Caki2 (cell line): ENCODE results near the gene TSC2. TPM values are rescaled to one million over a fixed set of nuclear protein-coding genes. Genes with fewer than 3 reads are reported as not detected.
A peak's percentile ranks its signal among the peaks of the same experiment; 100 is the strongest.
"Not testable (repeated sequence)": the region's sequence is repeated elsewhere in the genome, so short reads cannot be mapped to it uniquely, and the experiment has no call there.

Experiments
- DNase-seq: peaks from one replicate; pipeline ENCODE4 v3.0.0-alpha.2; 2015; ENCODE audit warnings: low read depth
- in situ Hi-C: cut with HindIII; loops from 2 replicates; pipeline ENCODE4 v1.10.0; 2016; ENCODE audit warnings: low sequenced_read_pairs, low pct_unique_long_range_greater_than_20kb, mixed read lengths
- total RNA-seq: library from RNA; depleted of rRNA; stranded (reverse); fragments of >200 nt; shearing (Covaris generic); gene quantifications from 2 replicates; pipeline ENCODE4 v1.2.3, GENCODE V29; 2014; ENCODE audit warnings: low replicate concordance

The TSC2 gene
- total RNA-seq, 1 experiment from 2014 or later: 31.5 TPM

DNA sequence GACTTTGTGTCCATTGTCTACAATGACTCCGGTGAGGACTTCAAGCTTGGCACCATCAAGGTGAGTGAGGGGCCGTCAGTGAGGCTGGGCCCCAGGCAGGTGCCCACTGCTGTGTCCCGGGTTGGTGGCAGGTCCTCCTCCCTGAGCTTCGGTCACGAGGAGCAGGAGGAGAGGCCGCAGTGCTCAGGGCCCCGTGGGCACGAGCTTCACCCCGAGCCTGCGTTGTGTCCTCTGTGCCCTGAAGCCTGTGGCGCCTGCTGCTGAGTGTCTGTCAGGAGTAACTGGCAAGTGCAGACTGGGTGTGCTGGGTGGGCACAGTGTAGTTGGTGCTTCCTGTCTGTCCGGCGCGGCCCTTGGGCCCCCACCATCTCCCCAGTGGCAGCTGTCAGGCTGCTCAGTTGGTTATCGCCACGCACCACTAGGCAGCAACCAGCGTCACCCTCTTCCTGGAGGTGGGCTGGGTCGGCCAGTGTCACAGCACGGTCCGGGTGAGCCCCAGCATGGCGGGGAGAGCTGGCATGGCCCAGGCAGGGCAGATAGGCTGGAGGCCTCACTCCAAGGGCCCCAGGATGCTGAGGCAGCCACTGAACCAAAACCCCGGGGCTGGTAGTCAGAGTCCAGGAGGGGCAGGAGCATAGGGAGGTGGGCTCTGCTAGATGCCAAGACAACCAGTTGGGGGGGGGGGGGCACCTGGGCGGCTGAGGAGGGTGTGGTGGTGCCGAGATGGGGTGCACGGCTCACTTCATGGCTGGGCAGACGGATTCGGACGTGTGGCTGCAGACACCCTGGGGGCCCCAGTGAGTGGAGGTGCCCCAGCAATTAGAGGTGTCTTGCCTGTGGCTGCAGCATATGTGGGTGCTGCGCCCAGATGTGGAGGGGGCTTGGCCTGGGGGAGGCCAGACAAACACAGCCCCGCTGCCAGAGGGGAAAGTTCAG is 39.3 kb downstream of the TSC2 start:
- no peak for DNase-seq
- in situ Hi-C loops: no loop called here

DNA sequence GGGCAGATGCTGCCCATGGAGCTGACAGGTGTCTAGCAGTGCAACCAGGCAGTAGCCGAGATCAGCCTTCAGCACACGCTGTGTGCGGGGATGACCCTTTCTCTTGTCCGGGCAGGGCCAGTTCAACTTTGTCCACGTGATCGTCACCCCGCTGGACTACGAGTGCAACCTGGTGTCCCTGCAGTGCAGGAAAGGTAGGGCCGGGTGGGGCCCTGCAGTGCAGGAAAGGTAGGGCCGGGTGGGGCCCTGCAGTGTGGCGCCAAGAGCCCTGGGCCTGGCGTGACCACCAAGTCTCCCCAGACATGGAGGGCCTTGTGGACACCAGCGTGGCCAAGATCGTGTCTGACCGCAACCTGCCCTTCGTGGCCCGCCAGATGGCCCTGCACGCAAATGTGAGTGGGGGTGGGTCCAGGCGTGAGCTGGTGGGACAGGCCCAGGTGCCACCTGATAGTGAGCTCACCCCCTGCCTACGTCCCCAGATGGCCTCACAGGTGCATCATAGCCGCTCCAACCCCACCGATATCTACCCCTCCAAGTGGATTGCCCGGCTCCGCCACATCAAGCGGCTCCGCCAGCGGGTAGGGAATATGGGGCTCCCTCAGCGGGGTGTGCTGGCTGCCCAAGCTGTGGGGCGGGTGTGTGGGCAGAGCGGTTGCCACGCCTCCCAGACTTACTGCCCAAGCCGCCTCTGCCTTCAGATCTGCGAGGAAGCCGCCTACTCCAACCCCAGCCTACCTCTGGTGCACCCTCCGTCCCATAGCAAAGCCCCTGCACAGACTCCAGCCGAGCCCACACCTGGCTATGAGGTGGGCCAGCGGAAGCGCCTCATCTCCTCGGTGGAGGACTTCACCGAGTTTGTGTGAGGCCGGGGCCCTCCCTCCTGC is 40.2 kb downstream of the TSC2 start:
- in situ Hi-C loops: no loop called here
- no peak for DNase-seq

- in situ Hi-C loops: no loop called here
- DNase-seq: no peak
Observed at GRCh38 chr16:2088759-2089358, 41.1 kb downstream of the TSC2 start.

GRCh38 chr16:2089706-2090480 is 42.1 kb downstream of the TSC2 start:
- no peak for DNase-seq
- in situ Hi-C loops: no loop called here

GRCh38 chr16:2090481-2090776 is 42.6 kb downstream of the TSC2 start:
- no peak for DNase-seq
- in situ Hi-C loops: no loop called here

- in situ Hi-C loops: no loop called here
- peak; percentile 92 for DNase-seq
Observed at GRCh38 chr16:2090777-2091546, 43.2 kb downstream of the TSC2 start.

DNA sequence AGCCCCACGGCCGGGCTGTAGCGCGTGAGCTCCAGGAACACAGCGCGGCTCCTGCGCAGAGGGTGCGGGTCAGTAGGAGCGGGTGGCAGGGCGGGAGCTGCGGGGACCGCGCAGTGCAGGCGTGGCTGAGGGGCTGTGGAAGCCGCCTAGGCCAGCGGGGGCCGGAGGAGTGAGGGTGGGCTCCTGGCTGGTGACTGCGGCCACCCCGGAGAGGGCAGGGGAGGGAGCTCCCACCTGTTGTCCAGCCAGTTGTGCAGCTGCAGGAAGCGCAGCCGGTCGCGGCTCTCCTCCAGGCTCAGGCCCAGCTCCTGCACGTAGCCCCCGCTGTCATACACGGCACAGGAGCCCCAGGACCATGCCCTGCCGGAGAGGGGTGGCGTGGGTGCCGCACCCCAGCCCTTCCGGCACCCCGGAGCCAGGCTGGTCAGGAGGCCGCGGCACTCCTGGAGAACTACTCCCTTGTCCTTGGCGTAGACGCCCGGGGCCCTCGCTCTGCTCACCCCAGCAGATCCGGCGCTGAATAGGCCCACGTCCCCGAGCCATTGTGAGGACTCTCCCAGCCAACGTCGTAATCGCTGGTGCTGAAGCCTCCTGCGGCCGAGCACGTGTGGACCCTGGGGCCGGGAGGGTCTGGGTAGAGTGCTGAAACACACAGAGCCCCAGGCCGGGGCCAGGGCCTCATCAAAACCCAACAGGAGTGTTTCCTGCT is 43.9 kb downstream of the TSC2 start:
- DNase-seq: no peak
- in situ Hi-C loops: no loop called here

- DNase-seq: peak; percentile 32
- in situ Hi-C loops: no loop called here
Observed at GRCh38 chr16:2092256-2092620, 44.5 kb downstream of the TSC2 start.

GRCh38 chr16:2092866-2093265 is 45.1 kb downstream of the TSC2 start:
- in situ Hi-C loops: no loop called here
- peak; percentile 28 for DNase-seq

DNA sequence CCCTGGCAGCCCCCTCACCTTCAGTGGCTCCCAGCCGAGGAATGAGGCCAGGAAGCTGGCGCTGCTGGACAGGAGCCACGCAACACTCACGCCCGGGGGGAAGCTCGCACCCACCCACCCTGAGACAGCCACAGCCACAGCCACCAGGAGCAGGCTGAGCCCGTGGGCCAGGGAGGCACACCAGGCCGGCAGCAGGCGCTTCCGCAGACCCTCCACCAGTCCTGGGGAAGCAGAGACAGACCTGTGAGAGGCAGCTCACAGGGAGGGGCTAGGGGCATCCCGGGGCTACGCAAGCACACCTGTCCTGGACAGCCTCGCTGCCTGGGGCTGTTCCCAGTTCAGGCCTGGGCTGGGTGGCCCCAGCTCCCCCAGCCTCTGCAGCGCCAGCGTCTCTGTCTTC is 46.0 kb downstream of the TSC2 start:
- DNase-seq: no peak
- in situ Hi-C loops: no loop called here

GRCh38 chr16:2095315-2095853 is 47.6 kb downstream of the TSC2 start:
- DNase-seq: peak; percentile 86
- in situ Hi-C loops: no loop called here

DNA sequence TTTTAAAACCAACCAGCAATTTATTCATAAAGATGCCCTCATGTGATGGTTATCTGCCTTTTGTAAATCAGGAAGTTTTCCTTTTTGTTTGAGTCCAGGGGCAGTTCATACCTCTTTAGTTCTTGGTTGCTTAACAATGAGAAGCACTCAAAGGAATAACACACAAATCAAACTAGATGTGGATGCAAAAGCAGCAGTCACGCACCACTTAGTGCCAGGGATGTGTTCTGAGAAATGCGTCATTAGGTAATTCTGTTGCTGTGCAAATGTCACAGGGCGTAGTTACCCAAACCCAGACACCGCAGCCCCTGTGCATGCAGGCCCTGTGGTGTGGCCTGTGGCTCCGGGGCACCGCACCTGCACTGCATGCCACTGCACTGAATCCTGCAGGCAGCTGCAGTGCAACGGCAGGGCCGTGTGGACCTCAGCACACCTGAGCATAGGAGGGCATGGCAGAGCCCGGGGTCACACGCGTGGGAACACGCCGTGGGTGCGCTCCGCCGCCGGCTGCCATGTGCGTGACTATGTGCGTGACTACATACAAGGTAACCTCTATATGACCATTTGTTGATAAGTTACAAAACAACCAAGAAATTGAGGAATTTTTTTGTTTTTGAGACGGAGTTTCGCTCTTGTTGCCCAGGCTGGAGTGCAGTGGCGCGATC is 48.3 kb downstream of the TSC2 start:
- in situ Hi-C loops: no loop called here

DNA sequence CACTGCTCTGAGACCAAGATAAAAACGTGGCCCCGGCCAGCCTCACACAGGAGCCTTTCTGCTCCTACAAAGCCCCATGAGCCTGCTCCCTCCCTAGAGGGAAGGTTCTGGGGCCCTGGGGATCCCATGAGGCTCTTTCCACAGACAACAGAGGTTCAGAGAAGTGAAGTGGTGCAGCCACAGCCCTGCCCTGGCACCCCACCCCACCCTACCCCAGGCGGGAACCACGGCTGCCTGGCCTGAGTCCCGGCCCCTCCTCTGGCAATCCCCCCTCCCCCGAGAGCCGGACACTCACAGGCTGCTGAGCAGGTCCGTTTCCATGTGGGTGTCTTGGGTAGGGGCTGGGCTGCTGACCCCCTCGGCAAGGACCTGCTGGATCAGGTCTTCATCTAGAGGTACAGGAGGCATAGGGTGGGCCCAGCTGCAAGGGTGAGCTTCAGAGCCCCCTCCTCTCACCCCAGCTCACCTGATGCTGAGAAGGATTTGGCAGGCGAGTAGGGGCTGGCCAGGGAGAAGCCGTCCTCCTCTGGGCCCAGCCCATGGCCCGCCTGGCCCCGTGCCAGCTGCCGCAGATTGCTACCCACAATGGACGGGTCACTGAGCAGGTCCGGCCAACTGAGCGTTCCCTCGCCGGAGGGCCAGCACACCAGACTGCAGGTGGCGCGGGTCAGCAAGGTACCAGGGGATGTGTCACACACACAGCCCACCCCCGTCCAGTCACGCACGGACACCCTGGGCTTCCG is 49.2 kb downstream of the TSC2 start:
- in situ Hi-C loops: no loop called here

More for the DNA sequence above, 48.3 kb downstream of the TSC2 start:
- DNase-seq: peak; percentile 98

GRCh38 chr16:2097689-2098088 is 49.9 kb downstream of the TSC2 start:
- in situ Hi-C loops, DNase-seq: not testable (repeated sequence)

More for the DNA sequence above, 49.2 kb downstream of the TSC2 start:
- peak; percentile 98 for DNase-seq

- DNase-seq, in situ Hi-C loops: not testable (repeated sequence)
Observed at GRCh38 chr16:2101581-2101980, 53.8 kb downstream of the TSC2 start.

DNA sequence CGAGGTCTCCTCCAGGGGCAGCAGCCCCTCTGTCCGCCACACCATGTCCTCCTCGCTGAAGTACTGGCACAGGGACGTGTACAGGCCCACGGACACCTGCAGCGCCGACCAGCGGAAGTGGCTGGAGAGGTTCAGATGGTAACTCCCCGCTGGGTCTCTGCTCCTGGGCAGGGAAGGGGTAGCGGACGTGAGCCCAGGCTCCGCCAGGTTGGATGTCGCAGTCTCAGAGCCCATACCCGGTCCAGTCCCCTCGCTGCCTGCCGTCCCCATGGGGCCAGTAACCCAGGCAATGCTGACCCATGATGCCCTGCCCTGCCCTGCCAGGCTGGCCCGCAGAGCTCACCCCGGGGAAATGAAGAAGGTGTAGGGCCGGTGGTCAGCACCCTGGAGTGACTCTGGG is 54.7 kb downstream of the TSC2 start:
- in situ Hi-C loops: no loop called here
- DNase-seq: no peak
